Measurements from ENCODE around the gene SREBF1. TPM values are rescaled to one million over a fixed set of nuclear protein-coding genes. Genes with fewer than 3 reads are reported as not detected.

The SREBF1 gene
- total RNA-seq, 3 donors from 2014 or later (not counting 1 experiment from before 2014, with no cell fraction given), result 80.7 to 208 (median 119) TPM

DNA sequence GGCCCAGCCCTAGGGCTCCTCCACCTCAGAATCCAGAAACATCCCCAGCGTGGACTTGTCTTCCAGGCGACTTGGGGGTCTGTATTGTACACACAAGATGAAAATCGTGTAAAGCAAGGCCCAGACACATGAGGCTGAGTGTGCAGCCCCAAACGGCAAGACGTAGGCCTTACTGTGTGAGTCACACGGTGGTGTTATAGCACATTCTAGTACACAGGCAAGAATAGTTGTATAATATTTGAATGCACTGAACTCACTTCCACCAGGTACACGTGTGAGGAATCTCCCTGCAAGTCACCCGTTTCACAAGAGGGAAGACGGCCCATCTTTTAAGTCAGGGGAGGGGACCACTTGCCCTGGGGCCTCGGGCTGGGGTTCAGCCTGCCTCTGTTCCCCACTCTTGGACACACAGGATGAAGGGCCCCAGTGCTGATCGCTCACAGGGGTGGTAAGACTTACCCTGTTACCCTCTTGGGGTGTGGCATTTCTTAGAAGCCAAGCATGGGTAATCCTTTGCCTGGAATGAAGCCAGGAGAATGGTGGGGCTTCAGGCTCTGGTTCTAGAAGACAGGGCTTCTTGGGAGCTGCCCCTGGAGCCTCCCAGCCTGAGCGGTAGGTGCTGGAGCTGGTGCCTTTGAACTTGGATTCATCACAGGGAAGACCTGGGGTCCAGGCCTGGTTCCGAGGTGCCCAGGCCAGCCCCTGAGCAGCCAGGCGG lies 71.3 kb downstream of the SREBF1 start:
- Mint-ChIP-seq H3K27me3 (ENCODE audit: low read depth in 2 of 2) (no peaks in the 10 kb centered on the region), H3K36me3 (no peaks in the 10 kb centered on the region), H3K27ac (peak overlapping the region; percentile 87 to 95), H3K9me3 (no peaks in the 10 kb centered on the region), H3K4me3 (no peak overlapping the region), H3K4me1 (peaks cover 43 to 55% of the 10 kb centered on the region in 2 donors)
- Histone ChIP-seq H3K4me3 (ENCODE audit: low read length) (no peak overlapping the region), H3K4me1 (ENCODE audit: control insufficient read depth, insufficient read depth, low read length) (peaks cover 59% of the 10 kb centered on the region), H3K9me3 (ENCODE audit: control insufficient read depth, insufficient read depth, low read length) (no peaks in the 10 kb centered on the region), H3K27ac (ENCODE audit: low read length) (peak overlapping the region; percentile 69), H3K36me3 (ENCODE audit: control insufficient read depth, insufficient read depth, low read length) (peaks cover 2% of the 10 kb centered on the region), H3K27me3 (ENCODE audit: control insufficient read depth, insufficient read depth, low read length) (no peaks in the 10 kb centered on the region)
- TF ChIP-seq, protein P1, sequence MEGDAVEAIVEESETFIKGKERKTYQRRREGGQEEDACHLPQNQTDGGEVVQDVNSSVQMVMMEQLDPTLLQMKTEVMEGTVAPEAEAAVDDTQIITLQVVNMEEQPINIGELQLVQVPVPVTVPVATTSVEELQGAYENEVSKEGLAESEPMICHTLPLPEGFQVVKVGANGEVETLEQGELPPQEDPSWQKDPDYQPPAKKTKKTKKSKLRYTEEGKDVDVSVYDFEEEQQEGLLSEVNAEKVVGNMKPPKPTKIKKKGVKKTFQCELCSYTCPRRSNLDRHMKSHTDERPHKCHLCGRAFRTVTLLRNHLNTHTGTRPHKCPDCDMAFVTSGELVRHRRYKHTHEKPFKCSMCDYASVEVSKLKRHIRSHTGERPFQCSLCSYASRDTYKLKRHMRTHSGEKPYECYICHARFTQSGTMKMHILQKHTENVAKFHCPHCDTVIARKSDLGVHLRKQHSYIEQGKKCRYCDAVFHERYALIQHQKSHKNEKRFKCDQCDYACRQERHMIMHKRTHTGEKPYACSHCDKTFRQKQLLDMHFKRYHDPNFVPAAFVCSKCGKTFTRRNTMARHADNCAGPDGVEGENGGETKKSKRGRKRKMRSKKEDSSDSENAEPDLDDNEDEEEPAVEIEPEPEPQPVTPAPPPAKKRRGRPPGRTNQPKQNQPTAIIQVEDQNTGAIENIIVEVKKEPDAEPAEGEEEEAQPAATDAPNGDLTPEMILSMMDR (IDR thresholded peaks at IDR 0.05), result no peak
- intact Hi-C loops (cut with micrococcal nuclease), result loop anchor here (5.0 kb wide), 1 partner anchor 43 kb away; no protein-coding TSS in a partner anchor
- ATAC-seq, result no peak
- 89% methylated on average over 13 of the region's 14 CpGs for WGBS (ENCODE audit: insufficient coverage)
- no peak for DNase-seq

DNA sequence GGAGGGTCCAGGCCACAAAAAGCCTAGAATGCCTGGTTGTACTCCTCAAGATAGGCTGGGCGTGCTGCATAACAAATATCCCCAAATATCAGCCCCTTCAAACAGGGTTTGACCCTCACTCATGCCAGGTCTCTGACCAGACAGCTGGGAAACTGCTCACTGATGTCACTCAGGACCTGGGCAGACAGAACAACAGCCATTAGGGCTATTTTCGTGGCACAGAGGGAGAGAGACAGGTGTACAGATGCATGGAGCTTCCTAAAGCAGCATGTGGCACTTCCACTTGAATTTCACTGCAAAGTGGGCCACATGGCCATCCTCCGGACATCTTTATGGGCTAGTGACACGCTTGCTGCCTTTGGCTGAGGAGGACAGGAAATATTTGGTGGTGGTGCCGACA lies 73.1 kb downstream of the SREBF1 start:
- Histone ChIP-seq H3K27me3 (ENCODE audit: control insufficient read depth, insufficient read depth, low read length) (no peaks in the 10 kb centered on the region), H3K9me3 (ENCODE audit: control insufficient read depth, insufficient read depth, low read length) (no peaks in the 10 kb centered on the region), H3K36me3 (ENCODE audit: control insufficient read depth, insufficient read depth, low read length) (peaks cover 2% of the 10 kb centered on the region), H3K4me3 (ENCODE audit: low read length) (no peak overlapping the region), H3K4me1 (ENCODE audit: control insufficient read depth, insufficient read depth, low read length) (peaks cover 52% of the 10 kb centered on the region), H3K27ac (ENCODE audit: low read length) (peak overlapping the region; percentile 5)
- peak overlapping the region; percentile 45 to 64 for H3K27ac Mint-ChIP-seq
- TF ChIP-seq, protein P1 (IDR thresholded peaks at IDR 0.05), result no peak
- no peaks in the 10 kb centered on the region for H3K36me3 Mint-ChIP-seq
- peaks cover 40 to 48% of the 10 kb centered on the region in 2 donors for H3K4me1 Mint-ChIP-seq
- no peak for ATAC-seq
- intact Hi-C loops (cut with micrococcal nuclease), result no loop called here
- WGBS (ENCODE audit: insufficient coverage), result 39% methylated on average over 5 of the region's 5 CpGs
- H3K27me3 Mint-ChIP-seq (ENCODE audit: low read depth in 2 of 2), result no peaks in the 10 kb centered on the region
- peak overlapping the region; percentile 17 for H3K4me3 Mint-ChIP-seq
- no peak for DNase-seq
- H3K9me3 Mint-ChIP-seq, result no peaks in the 10 kb centered on the region

DNA sequence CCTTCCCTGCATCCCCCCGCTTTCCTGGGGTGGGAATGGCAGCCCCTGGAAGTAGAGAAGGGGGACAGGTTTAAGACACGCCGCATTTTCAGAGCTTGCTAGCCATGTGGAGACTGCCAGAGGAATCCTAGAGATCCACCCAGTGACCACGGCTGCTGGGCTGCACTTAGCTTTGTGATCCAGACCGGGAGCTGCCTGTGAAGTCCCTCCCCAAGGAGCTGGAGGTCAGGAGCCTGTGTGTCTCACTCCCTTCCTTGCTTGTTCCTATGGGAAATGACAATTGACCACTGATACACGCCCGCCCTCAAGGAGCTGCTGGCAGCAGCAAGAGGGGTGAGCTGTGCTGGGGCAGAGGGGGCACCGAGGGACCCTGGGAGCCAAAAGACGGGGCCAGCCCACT lies 73.7 kb downstream of the SREBF1 start:
- intact Hi-C loops (cut with micrococcal nuclease), result no loop called here
- no peaks in the 10 kb centered on the region for H3K36me3 Mint-ChIP-seq
- no peaks in the 10 kb centered on the region for H3K9me3 ChIP-seq (ENCODE audit: control insufficient read depth, insufficient read depth, low read length)

More for the DNA sequence above, 73.7 kb downstream of the SREBF1 start:
- Mint-ChIP-seq H3K27ac (peak overlapping the region in 1 of 2 donors; percentile 45), H3K27me3 (ENCODE audit: low read depth in 2 of 2) (no peaks in the 10 kb centered on the region), H3K9me3 (no peaks in the 10 kb centered on the region), H3K4me3 (no peak overlapping the region), H3K4me1 (peaks cover 39 to 48% of the 10 kb centered on the region in 2 donors)
- no peak overlapping the region for H3K27ac ChIP-seq (ENCODE audit: low read length)
- no peak for ATAC-seq
- H3K4me3 ChIP-seq (ENCODE audit: low read length), result no peak overlapping the region
- no peak for DNase-seq
- peaks cover 2% of the 10 kb centered on the region for H3K36me3 ChIP-seq (ENCODE audit: control insufficient read depth, insufficient read depth, low read length)
- H3K4me1 ChIP-seq (ENCODE audit: control insufficient read depth, insufficient read depth, low read length), result peaks cover 52% of the 10 kb centered on the region
- 97% methylated on average over 9 of the region's 9 CpGs for WGBS (ENCODE audit: insufficient coverage)
- H3K27me3 ChIP-seq (ENCODE audit: control insufficient read depth, insufficient read depth, low read length), result no peaks in the 10 kb centered on the region
- TF ChIP-seq, protein P1 (IDR thresholded peaks at IDR 0.05), result no peak

Measured in natural killer cell (primary cell).